K562 (cell line): ENCODE measurements around the gene KASH5. TPM values are rescaled to one million over a fixed set of nuclear protein-coding genes. Genes with fewer than 3 reads are reported as not detected.
A peak's percentile ranks its signal among the peaks of the same experiment; 100 is the strongest.

Experiments used
- ATAC-seq: fragments of 200-7000 bp; cut with Tn5 transposase; 3 replicates; pipeline ENCODE4 v1.9.1; 2020; ENCODE audit warnings: moderate library complexity
- BruUV-seq: library from RNA; stranded (reverse); fragments of 400-500 nt; replicated peaks from 2 replicates; lab custom pipeline; 2021; lab: Mats Ljungman, UMichigan
- CTCF ChIA-PET: fragments of 300-600 bp; formaldehyde crosslinking; extraction: SDS; loops from one replicate; lab custom pipeline; 2021; ENCODE audit warnings: low intra/inter-chr PET ratio; lab: Yijun Ruan, JAX
- POLR2A ChIA-PET: fragments of 300-600, 350-650 bp; sonication (Branson Sonifier 250); formaldehyde crosslinking; extraction: SDS; loops from one replicate; lab custom pipeline; 2021; ENCODE audit warnings: antibody characterized with exemption, inconsistent platforms; lab: Yijun Ruan, JAX
- DNase-seq, 4 experiments: peaks; one replicate each; pipeline versions ENCODE4 v3.0.0 to v3.0.0-alpha.2; 2011 to 2018; ENCODE audit warnings: low spot score in 3 of 4, mixed read lengths in 3 of 4; ENCODE audit errors: extremely low read depth in 1 of 4
- FAIRE-seq: peaks from 2 replicates; lab custom pipeline; 2011; peaks lifted over from hg19 to GRCh38; lab: Jason Lieb, UNC
- H2AFZ ChIP-seq: 2 replicates; pipeline ENCODE4 v1.6.0; 2011; ENCODE audit warnings: low read depth, low read length, control low read depth, inconsistent platforms
- H3K27ac ChIP-seq: fragments of 200-600 bp; 3 replicates; pipeline ENCODE4 v1.8.0; 2011; ENCODE audit warnings: low read depth, mild to moderate bottlenecking, control low read depth, inconsistent platforms, low read length, moderate library complexity, mixed read lengths; ENCODE audit errors: extremely low read depth
- H3K27me3 ChIP-seq, 2 experiments: fragments of 300-600 bp in 1 of 2; 2 replicates in 1 of 2; 3 replicates in 1 of 2; pipeline versions ENCODE4 v1.6.0 to v1.8.0; 2011; ENCODE audit warnings: inconsistent platforms in 2 of 2, low read length in 2 of 2, mild to moderate bottlenecking in 1 of 2, mixed read lengths in 1 of 2, moderate library complexity in 1 of 2; ENCODE audit not compliant: control insufficient read depth in 2 of 2, insufficient read depth in 2 of 2
- H3K36me3 ChIP-seq: fragments of 300-600 bp; 3 replicates; pipeline ENCODE4 v1.8.0; 2011; ENCODE audit warnings: mild to moderate bottlenecking, low read length, inconsistent platforms; ENCODE audit not compliant: control insufficient read depth, insufficient read depth
- H3K4me1 ChIP-seq, 2 experiments: fragments of 200-600 bp in 1 of 2; replicated peaks in 1 of 2; 2 replicates in 1 of 2; 3 replicates in 1 of 2; pipeline versions ENCODE4 v1.5.1 to v1.8.0; 2011; ENCODE audit warnings: inconsistent platforms in 2 of 2, low read length in 2 of 2, mild to moderate bottlenecking in 1 of 2, mixed read lengths in 1 of 2, moderate library complexity in 1 of 2; ENCODE audit not compliant: control insufficient read depth in 2 of 2, insufficient read depth in 2 of 2
- H3K4me2 ChIP-seq: 2 replicates; pipeline ENCODE4 v1.6.1; 2011; ENCODE audit warnings: low read length, control low read depth, inconsistent platforms, mixed read lengths; ENCODE audit not compliant: insufficient read depth
- H3K4me3 ChIP-seq: fragments of 200-600 bp; sonication (generic), shearing (Covaris generic); 2 replicates; pipeline ENCODE4 v1.5.1; 2016; ENCODE audit warnings: control low read depth, inconsistent platforms
- H3K79me2 ChIP-seq: fragments of 200-600 bp; 3 replicates; pipeline ENCODE4 v1.8.0; 2011; ENCODE audit warnings: low read length, inconsistent platforms; ENCODE audit not compliant: control insufficient read depth, insufficient read depth
- H3K9ac ChIP-seq, 2 experiments: 2 replicates each; pipeline versions ENCODE4 v1.6.0 to v1.6.1; 2011; ENCODE audit warnings: low read depth in 2 of 2, low read length in 2 of 2, control low read depth in 1 of 2, inconsistent platforms in 1 of 2, mild to moderate bottlenecking in 1 of 2, mixed read lengths in 1 of 2; ENCODE audit not compliant: insufficient read depth in 1 of 2
- H3K9me1 ChIP-seq: one replicate; pipeline ENCODE4 v1.6.0; 2011; ENCODE audit warnings: inconsistent platforms, mild to moderate bottlenecking, low read length, moderate library complexity; ENCODE audit not compliant: control insufficient read depth, insufficient read depth
- H3K9me3 ChIP-seq: replicated peaks from 2 replicates; pipeline ENCODE4 v1.5.1; 2011; ENCODE audit warnings: low read depth, low read length, inconsistent platforms; ENCODE audit not compliant: control insufficient read depth, insufficient read depth
- H4K20me1 ChIP-seq: replicated peaks from 2 replicates; pipeline ENCODE4 v1.6.1; 2011; ENCODE audit warnings: low read length, inconsistent platforms, mixed read lengths; ENCODE audit not compliant: control insufficient read depth, insufficient read depth
- CHD2 ChIP-seq: IDR thresholded peaks from 2 replicates; pipeline ENCODE4 v1.6.1; 2011; ENCODE audit warnings: low read depth, low read length
- DPF2 ChIP-seq: fragments of 450-650 bp; IDR thresholded peaks from 2 replicates; pipeline ENCODE4 v1.6.1; 2016
- FIP1L1 ChIP-seq: fragments of 200-400 bp; formaldehyde crosslinking; IDR thresholded peaks from 2 replicates; pipeline ENCODE4 v1.6.1; 2018; ENCODE audit warnings: mild to moderate bottlenecking, low read depth, low read length; ENCODE audit not compliant: poor library complexity, severe bottlenecking
- IRF2 ChIP-seq: sonication (generic); formaldehyde crosslinking; IDR thresholded peaks from 2 replicates; pipeline ENCODE4 v1.8.1; 2022; ENCODE audit warnings: mild to moderate bottlenecking, missing genetic modification reagents
- NCOA2 ChIP-seq, 2 experiments: fragments of 450-650 bp; IDR thresholded peaks; 2 replicates each; pipeline ENCODE4 v1.6.1; 2018; ENCODE audit warnings: mild to moderate bottlenecking in 2 of 2, moderate library complexity in 1 of 2; ENCODE audit not compliant: partially characterized antibody in 2 of 2
- RAD51 ChIP-seq: fragments of 450-650 bp; IDR thresholded peaks from 2 replicates; pipeline ENCODE4 v1.7.1; 2016; ENCODE audit warnings: low read depth, mild to moderate bottlenecking, borderline replicate concordance
- SP1 ChIP-seq: sonication (generic); formaldehyde crosslinking; IDR thresholded peaks from 2 replicates; pipeline ENCODE4 v1.8.1; 2022; ENCODE audit warnings: mild to moderate bottlenecking, missing genetic modification reagents
- TGIF2 ChIP-seq: sonication (generic); formaldehyde crosslinking; IDR thresholded peaks from 2 replicates; pipeline ENCODE4 v1.8.1; 2022; ENCODE audit warnings: mild to moderate bottlenecking, missing genetic modification reagents, moderate library complexity
- YY1 ChIP-seq, 3 experiments: IDR thresholded peaks; 2 replicates each; pipeline ENCODE4 v1.6.1; 2011; ENCODE audit warnings: low read length in 2 of 3, mild to moderate bottlenecking in 2 of 3, moderate library complexity in 2 of 3, borderline replicate concordance in 1 of 3, control low read depth in 1 of 3, low read depth in 1 of 3; ENCODE audit not compliant: insufficient read depth in 3 of 3, insufficient replicate concordance in 2 of 3, control insufficient read depth in 1 of 3, insufficient read length in 1 of 3; ENCODE audit errors: extremely low read depth in 1 of 3
- ZNF143 ChIP-seq: sonication (generic); formaldehyde crosslinking; IDR thresholded peaks from 2 replicates; pipeline ENCODE4 v1.9.0; 2022; ENCODE audit warnings: mild to moderate bottlenecking, missing genetic modification reagents
- WGBS: fragments of 100-300 bp; shearing (Covaris generic); methylation state at CpG from one replicate; pipeline ENCODE4 v1.1.6; 2016; ENCODE audit warnings: low coverage, mixed read lengths; ENCODE audit not compliant: insufficient coverage; ENCODE audit errors: missing lambda C conversion rate; 5-methylcytosine and 5-hydroxymethylcytosine counted together
- in situ Hi-C: fragments of 300-500 bp; cut with MboI; formaldehyde crosslinking; loops from 4 replicates; pipeline ENCODE4 v1.15.0; 2018; ENCODE audit warnings: inconsistent platforms, mixed read lengths
- intact Hi-C: fragments of 100-400 bp; cut with micrococcal nuclease; formaldehyde crosslinking; loops from 2 replicates; pipeline ENCODE4 v1.14.2; 2022
- polyA plus RNA-seq, 8 experiments: library from polyadenylated mRNA; depleted of rRNA in 4 of 8; stranded (reverse) in 5 of 8; unstranded in 3 of 8; fragments of >200 nt; fragmentation: Nextera tagmentation in 2 of 8; fragmentation: Illumina TruSeq in 1 of 8; extraction: Ambion mirVana in 2 of 8; extraction: Trizol in 1 of 8; gene quantifications; 2 replicates each; pipeline versions ENCODE4 v1.2.1 to v1.2.3, GENCODE V29; 2011 to 2014; ENCODE audit warnings: inconsistent platforms in 1 of 8, missing spikeins in 1 of 8
- total RNA-seq, 7 experiments: library from RNA; depleted of rRNA in 6 of 7; stranded (reverse); fragments of >200 nt in 6 of 7; fragmentation: Illumina TruSeq in 2 of 7; extraction: Trizol in 2 of 7; gene quantifications; 2 replicates each; pipeline versions ENCODE4 v1.2.1 to v1.2.3, GENCODE V29; 2011 to 2021; ENCODE audit warnings: low replicate concordance in 1 of 7
- TF ChIP-seq, protein P1 (sequence below): sonication (generic); formaldehyde crosslinking; IDR thresholded peaks from 2 replicates; pipeline ENCODE4 v1.8.0; 2022; ENCODE audit warnings: mild to moderate bottlenecking, missing genetic modification reagents

Gene KASH5
- total and polyA plus RNA-seq, 9 of the 15 experiments (the other 6 are each of a cell fraction or from before 2014, with no cell fraction given): 0.07 to 0.84 (median 0.34) TPM; not detected in 1

DNA sequence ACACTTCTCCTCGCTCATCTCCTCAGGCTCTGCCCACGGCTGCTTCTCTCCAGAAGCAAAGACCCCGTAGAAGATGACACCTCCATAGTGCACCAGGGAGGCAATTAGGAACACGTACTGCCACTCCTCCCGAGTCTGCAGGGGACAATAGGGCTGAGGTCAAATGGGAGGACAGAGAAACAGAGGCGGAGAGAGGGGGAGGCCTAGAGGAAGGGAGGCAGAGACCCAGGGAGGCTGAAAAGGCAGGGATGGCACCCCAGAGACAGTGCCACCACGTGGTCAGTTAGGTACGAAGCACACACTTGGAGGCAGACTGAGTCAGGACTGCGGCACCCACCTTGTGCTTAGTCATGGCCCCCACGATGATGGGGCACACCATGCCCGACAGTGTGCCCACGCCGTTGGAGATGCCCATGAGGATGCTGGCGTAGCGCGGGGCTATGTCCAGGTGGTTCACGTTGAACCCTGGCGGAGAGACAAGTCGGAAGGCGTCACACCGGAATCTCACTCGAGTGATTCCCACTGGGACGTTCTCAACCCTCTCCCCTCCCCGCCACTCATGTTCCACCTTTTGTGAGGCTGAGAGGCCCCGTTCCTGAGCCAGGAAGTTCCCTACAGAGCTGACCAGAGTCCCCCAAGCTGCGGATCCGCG, 42.8 kb downstream of the KASH5 start:
- BruUV-seq: TSS peak; percentile 92
- no peaks in the 10 kb centered on the region for H3K27me3 ChIP-seq
- ATAC-seq: peak; percentile 50
- TF ChIP-seq FIP1L1: no peak
- peak; percentile 57 for TF ChIP-seq SP1 (CRISPR knock-in tag)
- TF ChIP-seq RAD51: no peak; the same call in 1 of the 2 replicates
- TF ChIP-seq TGIF2 (CRISPR knock-in tag): no peak
- TF ChIP-seq DPF2: 0 out of 2 replicates have a peak, but pooled peaks have one; percentile 7
- no peak for TF ChIP-seq CHD2
- TF ChIP-seq, protein P1, sequence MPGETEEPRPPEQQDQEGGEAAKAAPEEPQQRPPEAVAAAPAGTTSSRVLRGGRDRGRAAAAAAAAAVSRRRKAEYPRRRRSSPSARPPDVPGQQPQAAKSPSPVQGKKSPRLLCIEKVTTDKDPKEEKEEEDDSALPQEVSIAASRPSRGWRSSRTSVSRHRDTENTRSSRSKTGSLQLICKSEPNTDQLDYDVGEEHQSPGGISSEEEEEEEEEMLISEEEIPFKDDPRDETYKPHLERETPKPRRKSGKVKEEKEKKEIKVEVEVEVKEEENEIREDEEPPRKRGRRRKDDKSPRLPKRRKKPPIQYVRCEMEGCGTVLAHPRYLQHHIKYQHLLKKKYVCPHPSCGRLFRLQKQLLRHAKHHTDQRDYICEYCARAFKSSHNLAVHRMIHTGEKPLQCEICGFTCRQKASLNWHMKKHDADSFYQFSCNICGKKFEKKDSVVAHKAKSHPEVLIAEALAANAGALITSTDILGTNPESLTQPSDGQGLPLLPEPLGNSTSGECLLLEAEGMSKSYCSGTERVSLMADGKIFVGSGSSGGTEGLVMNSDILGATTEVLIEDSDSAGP (CRISPR knock-in tag): 0 out of 2 replicates have a peak, but pooled peaks have one; percentile 56
- TF ChIP-seq YY1 (IDR thresholded peaks at IDR 0.05; ENCODE audit: borderline replicate concordance in 1 of 3, control insufficient read depth in 1 of 3, extremely low read depth in 1 of 3, insufficient read depth in 3 of 3, insufficient read length in 1 of 3, insufficient replicate concordance in 2 of 3, low read depth in 1 of 3, low read length in 2 of 3): peak in 2 of 3 experiments; percentile 29 to 37
- no peak for TF ChIP-seq NCOA2 (IDR thresholded peaks at IDR 0.05; ENCODE audit: partially characterized antibody in 2 of 2)
- peak; percentile 33; the same call in 1 of the 2 replicates for TF ChIP-seq ZNF143 (CRISPR knock-in tag)
- TF ChIP-seq IRF2 (CRISPR knock-in tag): no peak

More for the DNA sequence above, 42.8 kb downstream of the KASH5 start:
- H3K9me3 ChIP-seq: no peaks in the 10 kb centered on the region
- H3K4me1 ChIP-seq: peaks cover 35 to 82% of the 10 kb centered on the region in 2 experiments
- H3K4me3 ChIP-seq: peak overlapping the region; percentile 50
- ChIA-PET CTCF (interaction anchor here (1.0 kb wide), 1 partner anchor 68 kb away, joined by 3 read pairs; no protein-coding TSS in a partner anchor), POLR2A (interaction anchor here (1.0 to 1.6 kb wide), 3 partner anchors 9 to 19 kb away, joined by 4 to 14 read pairs (median 5); partner anchors contain the start of gene SLC17A7)
- DNase-seq: peak; percentile 53 to 74 (median 58)
- peaks cover 9% of the 10 kb centered on the region for H3K79me2 ChIP-seq
- WGBS: 27% methylated on average over 26 of the region's 28 CpGs
- in situ Hi-C loops: no loop called here
- peak overlapping the region; percentile 75 for H3K27ac ChIP-seq
- H3K9ac ChIP-seq: peak overlapping the region; percentile 72 to 94
- H4K20me1 ChIP-seq: no peaks in the 10 kb centered on the region
- H3K36me3 ChIP-seq: no peaks in the 10 kb centered on the region; the same call in 2 of the 3 replicates
- peak overlapping the region; percentile 93 for H3K4me2 ChIP-seq
- intact Hi-C loops: loop anchor here (2.0 kb wide), 1 partner anchor 38 kb away; no protein-coding TSS in a partner anchor
- H2AFZ ChIP-seq: peak overlapping the region; percentile 84
- peak; percentile 89 for FAIRE-seq
- no peaks in the 10 kb centered on the region for H3K9me1 ChIP-seq
